HEK293T (cell line): Measurements from ENCODE around the gene NUDT12.

ENCODE experiments used
- ARNT ChIP-seq: fragments of 450-650 bp; IDR thresholded peaks from 2 replicates; pipeline ENCODE4 v1.6.1; 2017; ENCODE audit warnings: mild to moderate bottlenecking
- FOXA1 ChIP-seq: fragments of 450-650 bp; IDR thresholded peaks from 2 replicates; pipeline ENCODE4 v1.6.1; 2016; ENCODE audit warnings: mild to moderate bottlenecking
- NFRKB ChIP-seq: fragments of 450-650 bp; IDR thresholded peaks from 2 replicates; pipeline ENCODE4 v1.6.1; 2016; ENCODE audit warnings: mild to moderate bottlenecking, moderate library complexity
- SP1 ChIP-seq: fragments of 450-650 bp; IDR thresholded peaks from 2 replicates; pipeline ENCODE4 v1.6.1; 2017
- SUZ12 ChIP-seq: fragments of 450-650 bp; IDR thresholded peaks from 2 replicates; pipeline ENCODE4 v1.6.1; 2016; ENCODE audit warnings: mild to moderate bottlenecking
- ZNF384 ChIP-seq: fragments of 450-650 bp; IDR thresholded peaks from 2 replicates; pipeline ENCODE4 v1.6.1; 2016
- TF ChIP-seq, protein P1 (sequence below): fragments of 450-650 bp; IDR thresholded peaks from 2 replicates; pipeline ENCODE4 v1.6.1; 2016

DNA sequence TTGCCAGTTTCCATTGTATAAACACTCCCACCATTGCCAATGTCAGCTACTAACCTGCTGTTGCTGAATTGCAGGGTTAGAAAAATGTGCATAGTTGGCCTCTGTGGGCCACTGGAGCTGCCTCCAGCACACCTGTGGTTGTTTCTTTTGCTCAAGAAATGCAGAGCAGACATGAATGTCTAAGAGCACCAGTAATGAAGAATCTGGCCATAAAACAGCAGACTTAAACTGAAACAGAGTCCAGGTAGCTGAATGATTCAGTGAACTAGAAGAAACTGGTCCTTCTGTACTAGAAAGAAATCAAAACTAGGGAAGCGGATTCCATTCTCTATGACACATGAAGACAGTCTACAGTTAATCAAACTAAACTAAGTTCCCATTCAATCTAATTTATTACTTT is 48.2 kb downstream of the NUDT12 start:
- TF ChIP-seq ARNT = no peak
- TF ChIP-seq, protein P1, sequence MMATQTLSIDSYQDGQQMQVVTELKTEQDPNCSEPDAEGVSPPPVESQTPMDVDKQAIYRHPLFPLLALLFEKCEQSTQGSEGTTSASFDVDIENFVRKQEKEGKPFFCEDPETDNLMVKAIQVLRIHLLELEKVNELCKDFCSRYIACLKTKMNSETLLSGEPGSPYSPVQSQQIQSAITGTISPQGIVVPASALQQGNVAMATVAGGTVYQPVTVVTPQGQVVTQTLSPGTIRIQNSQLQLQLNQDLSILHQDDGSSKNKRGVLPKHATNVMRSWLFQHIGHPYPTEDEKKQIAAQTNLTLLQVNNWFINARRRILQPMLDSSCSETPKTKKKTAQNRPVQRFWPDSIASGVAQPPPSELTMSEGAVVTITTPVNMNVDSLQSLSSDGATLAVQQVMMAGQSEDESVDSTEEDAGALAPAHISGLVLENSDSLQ = no peak
- TF ChIP-seq FOXA1 = no peak
- TF ChIP-seq NFRKB = no peak
- no peak for TF ChIP-seq SP1
- TF ChIP-seq ZNF384 = no peak
- no peak for TF ChIP-seq SUZ12
